HepG2 (cell line): ENCODE results near the gene ZC2HC1B. TPM values are rescaled to one million over a fixed set of nuclear protein-coding genes. Genes with fewer than 3 reads are reported as not detected.
A peak's percentile ranks its signal among the peaks of the same experiment; 100 is the strongest.

Experiments used
- ARID5B ChIP-seq: IDR thresholded peaks from 2 replicates; pipeline ENCODE4 v1.4.0; 2020; ENCODE audit warnings: mild to moderate bottlenecking, missing genetic modification reagents
- CEBPB ChIP-seq: IDR thresholded peaks from 2 replicates; pipeline ENCODE4 v1.6.1; 2011; ENCODE audit warnings: low read depth, low read length, improper control_type of control experiment, borderline replicate concordance
- DRAP1 ChIP-seq: IDR thresholded peaks from 2 replicates; pipeline ENCODE4 v1.6.1; 2016; ENCODE audit warnings: missing genetic modification reagents, missing compliant biosample characterization
- E2F2 ChIP-seq: sonication (generic); formaldehyde crosslinking; IDR thresholded peaks from 2 replicates; pipeline ENCODE4 v1.4.0; 2020; ENCODE audit warnings: missing genetic modification reagents, borderline replicate concordance
- ELF3 ChIP-seq: IDR thresholded peaks from 2 replicates; pipeline ENCODE4 v1.6.1; 2016; ENCODE audit warnings: missing genetic modification reagents, missing compliant biosample characterization
- ETS1 ChIP-seq: sonication (generic); formaldehyde crosslinking; IDR thresholded peaks from 2 replicates; pipeline ENCODE4 v1.4.0; 2020; ENCODE audit warnings: missing genetic modification reagents
- FOXP1 ChIP-seq, 2 experiments: fragments of 450-650 bp in 1 of 2; IDR thresholded peaks; 2 replicates each; pipeline ENCODE4 v1.6.1; 2017 to 2018; ENCODE audit warnings: antibody characterized with exemption in 1 of 2
- GATAD2A ChIP-seq: IDR thresholded peaks from 2 replicates; pipeline ENCODE4 v1.6.1; 2016
- HES4 ChIP-seq: sonication (generic); formaldehyde crosslinking; IDR thresholded peaks from 2 replicates; pipeline ENCODE4 v1.9.0; 2021; ENCODE audit warnings: mild to moderate bottlenecking, missing genetic modification reagents, borderline replicate concordance
- HNF4G ChIP-seq, 2 experiments: sonication (generic) in 1 of 2; formaldehyde crosslinking in 1 of 2; IDR thresholded peaks; 2 replicates each; pipeline versions ENCODE4 v1.4.0 to v1.6.1; 2011 to 2020; ENCODE audit warnings: borderline replicate concordance in 2 of 2, low read depth in 2 of 2, mild to moderate bottlenecking in 2 of 2, low read length in 1 of 2, missing genetic modification reagents in 1 of 2, moderate library complexity in 1 of 2
- HNRNPK ChIP-seq: fragments of 200-400 bp; formaldehyde crosslinking; IDR thresholded peaks from 2 replicates; pipeline ENCODE4 v1.6.1; 2018; ENCODE audit warnings: low read length, low read depth, moderate library complexity, mild to moderate bottlenecking; ENCODE audit not compliant: poor library complexity, severe bottlenecking
- PITX1 ChIP-seq: sonication (generic); formaldehyde crosslinking; IDR thresholded peaks from 2 replicates; pipeline ENCODE4 v1.5.1; 2020; ENCODE audit warnings: mild to moderate bottlenecking, missing genetic modification reagents
- POGZ ChIP-seq: sonication (generic); formaldehyde crosslinking; IDR thresholded peaks from 2 replicates; pipeline ENCODE4 v1.4.0; 2020; ENCODE audit warnings: mild to moderate bottlenecking, missing genetic modification reagents
- THRA ChIP-seq: sonication (generic); formaldehyde crosslinking; IDR thresholded peaks from 2 replicates; pipeline ENCODE4 v1.4.0; 2020; ENCODE audit warnings: missing genetic modification reagents, borderline replicate concordance
- ZNF296 ChIP-seq: sonication (generic); formaldehyde crosslinking; conservative IDR thresholded peaks from 2 replicates; pipeline ENCODE4 v1.5.0; 2020; ENCODE audit warnings: mild to moderate bottlenecking, missing genetic modification reagents
- ZNF333 ChIP-seq: sonication (generic); formaldehyde crosslinking; IDR thresholded peaks from 2 replicates; pipeline ENCODE4 v1.4.0; 2020; ENCODE audit warnings: mild to moderate bottlenecking, missing genetic modification reagents, borderline replicate concordance
- ZNF460 ChIP-seq: sonication (generic); formaldehyde crosslinking; IDR thresholded peaks from 2 replicates; pipeline ENCODE4 v1.5.1; 2020; ENCODE audit warnings: missing genetic modification reagents, mild to moderate bottlenecking, borderline replicate concordance
- ZNF510 ChIP-seq: sonication (generic); formaldehyde crosslinking; IDR thresholded peaks from 2 replicates; pipeline ENCODE4 v1.4.0; 2020; ENCODE audit warnings: low read depth, mild to moderate bottlenecking, missing genetic modification reagents
- ZNF562 ChIP-seq: sonication (generic); formaldehyde crosslinking; IDR thresholded peaks from 2 replicates; pipeline ENCODE4 v1.8.0; 2022; ENCODE audit warnings: missing genetic modification reagents, borderline replicate concordance
- ZSCAN12 ChIP-seq: sonication (generic); formaldehyde crosslinking; IDR thresholded peaks from 2 replicates; pipeline ENCODE4 v1.9.0; 2021; ENCODE audit warnings: mild to moderate bottlenecking, missing genetic modification reagents
- polyA plus RNA-seq, 8 experiments: library from polyadenylated mRNA; depleted of rRNA in 3 of 8; stranded (reverse) in 7 of 8; unstranded in 1 of 8; fragments of >200 nt; fragmentation: Illumina TruSeq in 4 of 8; extraction: Trizol in 4 of 8; gene quantifications; 2 replicates each; pipeline versions ENCODE4 v1.2.1 to v1.2.3, GENCODE V29; 2011 to 2016; ENCODE audit warnings: low read depth in 4 of 8, missing spikeins in 1 of 8, mixed read lengths in 1 of 8; ENCODE audit not compliant: insufficient read depth in 1 of 8
- total RNA-seq, 5 experiments: library from RNA; depleted of rRNA; stranded (reverse); fragments of >200 nt; fragmentation: Illumina TruSeq; extraction: Trizol; gene quantifications; 2 replicates each; pipeline ENCODE4 v1.2.3, GENCODE V29; 2016; ENCODE audit warnings: low read depth in 1 of 5

ZC2HC1B gene
- total and polyA plus RNA-seq, 2 of the 13 experiments (the other 11 are each of a cell fraction or from before 2014, with no cell fraction given): not detected

- peak; percentile 34 for TF ChIP-seq ARID5B (CRISPR knock-in tag)
- no peak for TF ChIP-seq ZSCAN12 (CRISPR knock-in tag)
- no peak for TF ChIP-seq ZNF333 (CRISPR knock-in tag)
- no peak for TF ChIP-seq ZNF296
- TF ChIP-seq ZNF460 (CRISPR knock-in tag): no peak
- no peak for TF ChIP-seq FOXP1 (IDR thresholded peaks at IDR 0.05)
- TF ChIP-seq FOXP1 (CRISPR knock-in tag; IDR thresholded peaks at IDR 0.05): peak; percentile 32; the same call in 1 of the 2 replicates
- no peak for TF ChIP-seq ZNF562 (CRISPR knock-in tag)
- TF ChIP-seq ELF3 (CRISPR knock-in tag): no peak
- peak; percentile 32 for TF ChIP-seq HNRNPK
- TF ChIP-seq E2F2: no peak
- no peak for TF ChIP-seq ETS1
- no peak for TF ChIP-seq ZNF510 (CRISPR knock-in tag)
- no peak for TF ChIP-seq DRAP1
- 0 out of 2 replicates have a peak, but pooled peaks have one; percentile 15 for TF ChIP-seq HNF4G (IDR thresholded peaks at IDR 0.05; ENCODE audit: borderline replicate concordance, low read depth, low read length)
- no peak for TF ChIP-seq HNF4G (CRISPR knock-in tag; IDR thresholded peaks at IDR 0.05; ENCODE audit: borderline replicate concordance, low read depth)
- 0 out of 2 replicates have a peak, but pooled peaks have one; percentile 22 for TF ChIP-seq POGZ
- TF ChIP-seq HES4 (CRISPR knock-in tag): no peak
- TF ChIP-seq GATAD2A (CRISPR knock-in tag): peak; percentile 35; the same call in 1 of the 2 replicates
- peak; percentile 51; the same call in 1 of the 2 replicates for TF ChIP-seq CEBPB
- TF ChIP-seq THRA (CRISPR knock-in tag): peak; percentile 80; the same call in 1 of the 2 replicates
- TF ChIP-seq PITX1 (CRISPR knock-in tag): peak; percentile 42; the same call in 1 of the 2 replicates
Observed at GRCh38 chr6:143936778-143937667, 72.7 kb downstream of the ZC2HC1B start (continued).
